ENCODE results near the gene ATP10A. TPM values are rescaled to one million over a fixed set of nuclear protein-coding genes. Genes with fewer than 3 reads are reported as not detected.

Gene ATP10A
- polyA plus RNA-seq, 1 donor (not counting 4 experiments of a cell fraction or from before 2014, with no cell fraction given), result not detected

DNA sequence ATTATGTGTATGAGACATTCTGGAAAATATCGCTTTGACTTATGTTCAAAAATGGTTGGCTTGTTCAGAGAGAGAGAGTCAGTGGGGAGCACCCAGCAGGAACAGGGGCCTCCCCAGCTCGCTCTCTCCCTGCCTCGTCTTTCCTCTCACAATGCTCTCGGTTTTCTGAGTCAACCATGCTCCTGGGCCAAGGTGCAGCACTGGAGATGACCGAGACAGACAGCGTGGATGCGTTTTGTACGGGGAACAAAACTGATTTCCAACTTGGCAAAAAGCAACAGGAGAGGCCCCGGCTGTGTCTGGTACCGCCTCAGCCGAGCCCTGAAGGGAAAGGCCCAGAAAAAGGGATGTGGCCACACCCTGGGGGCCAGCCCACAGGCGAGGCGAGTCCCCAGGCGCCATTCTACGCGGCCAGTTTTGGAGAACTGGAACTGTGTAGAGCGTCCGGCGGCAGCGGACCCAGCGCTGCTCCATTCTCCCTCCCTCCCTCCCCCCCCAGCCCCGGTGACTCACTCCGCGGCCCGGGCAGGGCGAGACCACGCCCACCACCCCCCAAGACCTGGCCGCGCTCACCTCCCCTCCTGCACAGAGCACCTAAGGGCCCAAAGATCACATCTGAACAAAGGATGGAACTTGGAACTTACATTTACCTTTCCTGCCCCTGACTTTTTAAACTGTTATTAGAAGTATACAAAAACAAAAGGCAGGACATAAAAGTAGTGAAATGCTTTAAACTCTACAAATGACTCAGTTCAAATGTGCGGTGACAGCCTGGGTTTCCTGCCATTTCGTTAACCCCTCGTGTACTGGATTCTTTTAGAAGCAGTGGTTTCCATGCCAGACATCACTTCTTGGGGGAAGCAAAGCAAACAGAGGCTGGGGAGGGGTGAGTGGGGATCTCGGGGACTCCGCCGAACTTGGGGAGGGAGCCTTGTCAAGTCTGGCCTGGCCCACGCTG, 12.7 kb downstream of the ATP10A start:
- Histone ChIP-seq H3K4me1 (ENCODE audit: control insufficient read depth, extremely low read depth, insufficient read depth, low read length) (no peaks in the 10 kb centered on the region), H3K4me2 (ENCODE audit: control insufficient read depth, extremely low read depth, insufficient read depth, low read depth, low read length) (peak overlapping the region; percentile 54), H2AFZ (ENCODE audit: control insufficient read depth, low read length) (peak overlapping the region; percentile 22), H3K9me3 (ENCODE audit: control insufficient read depth, low read depth, low read length) (no peaks in the 10 kb centered on the region), H3K4me3 (ENCODE audit: control insufficient read depth in 2 of 3, extremely low read depth in 1 of 3, insufficient read depth in 2 of 3, low read depth in 1 of 3, low read length in 3 of 3) (no peak overlapping the region), H3K27me3 (ENCODE audit: control insufficient read depth, extremely low read depth, insufficient read depth, low read length) (no peaks in the 10 kb centered on the region), H3K79me2 (ENCODE audit: control insufficient read depth, insufficient read depth, low read length) (no peaks in the 10 kb centered on the region), H4K20me1 (ENCODE audit: control insufficient read depth, extremely low read depth, insufficient read depth, low read length) (no peaks in the 10 kb centered on the region), H3K36me3 (ENCODE audit: control insufficient read depth in 2 of 2, extremely low read depth in 1 of 2, insufficient read depth in 2 of 2, low read length in 2 of 2) (no peaks in the 10 kb centered on the region), H3K9me1 (ENCODE audit: control insufficient read depth, extremely low read depth, insufficient read depth, low read length) (no peaks in the 10 kb centered on the region), H3K9ac (ENCODE audit: control insufficient read depth, extremely low read depth, insufficient read depth, low read length) (no peak overlapping the region), H3K27ac (ENCODE audit: control insufficient read depth, insufficient read depth, low read length) (no peak overlapping the region)
- dilution Hi-C loops (cut with MboI; ENCODE audit: extremely low pct_ligation_motif_present, low sequenced_read_pairs), result no loop called here
- TF ChIP-seq, protein P1, sequence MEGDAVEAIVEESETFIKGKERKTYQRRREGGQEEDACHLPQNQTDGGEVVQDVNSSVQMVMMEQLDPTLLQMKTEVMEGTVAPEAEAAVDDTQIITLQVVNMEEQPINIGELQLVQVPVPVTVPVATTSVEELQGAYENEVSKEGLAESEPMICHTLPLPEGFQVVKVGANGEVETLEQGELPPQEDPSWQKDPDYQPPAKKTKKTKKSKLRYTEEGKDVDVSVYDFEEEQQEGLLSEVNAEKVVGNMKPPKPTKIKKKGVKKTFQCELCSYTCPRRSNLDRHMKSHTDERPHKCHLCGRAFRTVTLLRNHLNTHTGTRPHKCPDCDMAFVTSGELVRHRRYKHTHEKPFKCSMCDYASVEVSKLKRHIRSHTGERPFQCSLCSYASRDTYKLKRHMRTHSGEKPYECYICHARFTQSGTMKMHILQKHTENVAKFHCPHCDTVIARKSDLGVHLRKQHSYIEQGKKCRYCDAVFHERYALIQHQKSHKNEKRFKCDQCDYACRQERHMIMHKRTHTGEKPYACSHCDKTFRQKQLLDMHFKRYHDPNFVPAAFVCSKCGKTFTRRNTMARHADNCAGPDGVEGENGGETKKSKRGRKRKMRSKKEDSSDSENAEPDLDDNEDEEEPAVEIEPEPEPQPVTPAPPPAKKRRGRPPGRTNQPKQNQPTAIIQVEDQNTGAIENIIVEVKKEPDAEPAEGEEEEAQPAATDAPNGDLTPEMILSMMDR (optimal IDR thresholded peaks at IDR 0.05 in 1 of 3, IDR thresholded peaks at IDR 0.05 in 1 of 3, conservative IDR thresholded peaks at IDR 0.05 in 1 of 3; ENCODE audit: extremely low read depth in 1 of 3, insufficient read depth in 2 of 3, low read length in 3 of 3), result no peak
- no peak for TF ChIP-seq EZH2 (IDR thresholded peaks at IDR 0.05; ENCODE audit: low read length)
- FAIRE-seq, result no peak
- DNase-seq (ENCODE audit: low read depth, low spot score), result no peak

DNA sequence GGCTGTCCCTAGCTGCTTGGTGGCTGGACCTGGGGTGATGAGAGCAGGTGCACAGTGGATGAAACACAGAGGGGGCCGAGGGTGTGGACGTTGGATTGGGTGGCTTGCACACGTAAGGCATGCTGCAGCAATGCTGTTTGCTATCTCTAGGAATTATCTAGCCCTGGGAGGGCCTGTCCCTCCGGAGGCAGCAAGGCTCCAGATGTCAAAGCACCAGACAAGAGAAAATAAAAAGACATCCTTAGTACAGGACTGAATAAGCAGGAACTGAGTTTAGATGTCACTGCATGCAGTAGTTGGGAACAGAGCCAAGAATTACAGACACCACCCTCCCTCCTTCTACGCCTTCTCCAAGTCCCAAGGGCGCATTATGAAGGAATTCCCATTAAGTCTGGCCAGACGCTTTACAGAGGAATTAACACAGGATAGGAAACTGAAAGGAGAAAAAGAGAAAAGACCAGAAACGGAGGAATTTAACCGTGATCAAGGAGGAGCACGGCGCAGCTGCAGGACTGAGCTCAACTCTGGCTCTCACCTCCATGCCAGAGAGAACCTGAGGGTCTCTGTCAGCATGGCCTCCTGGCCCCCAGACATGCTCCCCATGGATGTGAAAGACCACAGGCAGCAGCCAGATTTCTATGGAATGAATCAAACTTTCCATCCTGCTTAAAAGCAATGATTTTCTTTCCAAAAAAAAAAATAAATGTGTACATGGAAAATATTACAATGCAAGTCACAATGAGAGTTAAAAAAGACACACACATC, 13.8 kb downstream of the ATP10A start:
- TF ChIP-seq, protein P1 (optimal IDR thresholded peaks at IDR 0.05 in 1 of 3, IDR thresholded peaks at IDR 0.05 in 1 of 3, conservative IDR thresholded peaks at IDR 0.05 in 1 of 3; ENCODE audit: extremely low read depth in 1 of 3, insufficient read depth in 2 of 3, low read length in 3 of 3), result no peak
- no peak for TF ChIP-seq EZH2 (IDR thresholded peaks at IDR 0.05; ENCODE audit: low read length)
- DNase-seq (ENCODE audit: low read depth, low spot score) (no peak), FAIRE-seq (no peak)
- Histone ChIP-seq H3K9ac (ENCODE audit: control insufficient read depth, extremely low read depth, insufficient read depth, low read length) (no peak overlapping the region), H3K27ac (ENCODE audit: control insufficient read depth, insufficient read depth, low read length) (no peak overlapping the region), H3K9me1 (ENCODE audit: control insufficient read depth, extremely low read depth, insufficient read depth, low read length) (no peaks in the 10 kb centered on the region), H3K27me3 (ENCODE audit: control insufficient read depth, extremely low read depth, insufficient read depth, low read length) (no peaks in the 10 kb centered on the region), H3K4me2 (ENCODE audit: control insufficient read depth, extremely low read depth, insufficient read depth, low read depth, low read length) (no peak overlapping the region), H2AFZ (ENCODE audit: control insufficient read depth, low read length) (no peak overlapping the region), H3K9me3 (ENCODE audit: control insufficient read depth, low read depth, low read length) (no peaks in the 10 kb centered on the region), H3K79me2 (ENCODE audit: control insufficient read depth, insufficient read depth, low read length) (no peaks in the 10 kb centered on the region), H3K4me3 (ENCODE audit: control insufficient read depth in 2 of 3, extremely low read depth in 1 of 3, insufficient read depth in 2 of 3, low read depth in 1 of 3, low read length in 3 of 3) (no peak overlapping the region), H3K36me3 (ENCODE audit: control insufficient read depth in 2 of 2, extremely low read depth in 1 of 2, insufficient read depth in 2 of 2, low read length in 2 of 2) (no peaks in the 10 kb centered on the region), H4K20me1 (ENCODE audit: control insufficient read depth, extremely low read depth, insufficient read depth, low read length) (no peaks in the 10 kb centered on the region), H3K4me1 (ENCODE audit: control insufficient read depth, extremely low read depth, insufficient read depth, low read length) (no peaks in the 10 kb centered on the region)
- dilution Hi-C loops (cut with MboI; ENCODE audit: extremely low pct_ligation_motif_present, low sequenced_read_pairs), result no loop called here
